Measurements from ENCODE around the gene LCMT2. TPM values are rescaled to one million over a fixed set of nuclear protein-coding genes. Genes with fewer than 3 reads are reported as not detected.

LCMT2 gene
- total RNA-seq, result 8.8 and 9.9 TPM in 2 replicates

GRCh38 chr15:43329960-43330779 is at the start of gene LCMT2:
Gene LCMT2, minus strand, starts transcription at chr15:43330573. Its CDS starts 84 bp downstream, at chr15:43330489.

GRCh38 chr15:43370975-43371974 is 40.9 kb upstream of the LCMT2 start, which contains the start of the genes TUBGCP4 and ZSCAN29:
Gene TUBGCP4, plus strand, starts transcription at chr15:43371101. Its CDS starts 254 bp downstream, at chr15:43371355.
Gene ZSCAN29, minus strand, starts transcription at chr15:43371043. Its CDS starts 1,130 bp downstream, at chr15:43369913.

GRCh38 chr15:43302205-43302817 is 28.1 kb downstream of the LCMT2 start, which contains the start of gene TGM7:
Gene TGM7, minus strand, starts transcription at chr15:43302255.

Other genes starting within 250 kb of the LCMT2 start
- gene UBR1, start 224.5 kb downstream of the LCMT2 start, total RNA-seq, result 29.0 and 33.4 TPM in 2 replicates
- gene TMEM62, start 197.0 kb downstream of the LCMT2 start, total RNA-seq, result 18.8 and 21.2 TPM in 2 replicates
- 23.6 and 35.3 TPM in 2 replicates for gene CCNDBP1, start 145.2 kb downstream of the LCMT2 start, total RNA-seq
- gene EPB42, start 109.6 kb downstream of the LCMT2 start, total RNA-seq, result not detected in 2 replicates
- 1.0 and 1.5 TPM in 2 replicates for gene TGM5, start 63.6 kb downstream of the LCMT2 start, total RNA-seq
- not detected in 2 replicates for gene TGM7, start 28.3 kb downstream of the LCMT2 start, total RNA-seq
- 42.4 and 49.6 TPM in 2 replicates for gene ZSCAN29, start 40.5 kb upstream of the LCMT2 start, total RNA-seq
- gene TUBGCP4, start 40.5 kb upstream of the LCMT2 start, total RNA-seq, result 17.8 and 22.7 TPM in 2 replicates
- 31.1 and 74.0 TPM in 2 replicates for gene TP53BP1, start 162.6 kb upstream of the LCMT2 start, total RNA-seq
- under 0.01 and 1.9 TPM in 2 replicates for gene MAP1A, start 187.0 kb upstream of the LCMT2 start, total RNA-seq

All from nasal cavity respiratory epithelium epithelial cell of viscerocranial mucosa (primary cell).